ENCODE data around the gene TTC5. TPM values are rescaled to one million over a fixed set of nuclear protein-coding genes. Genes with fewer than 3 reads are reported as not detected.
"Not testable (repeated sequence)": the region's sequence is repeated elsewhere in the genome, so short reads cannot be mapped to it uniquely, and the experiment has no call there.

The TTC5 gene
- total RNA-seq, 4 donors from 2014 or later: 5.5 to 8.6 (median 6.5) TPM

DNA sequence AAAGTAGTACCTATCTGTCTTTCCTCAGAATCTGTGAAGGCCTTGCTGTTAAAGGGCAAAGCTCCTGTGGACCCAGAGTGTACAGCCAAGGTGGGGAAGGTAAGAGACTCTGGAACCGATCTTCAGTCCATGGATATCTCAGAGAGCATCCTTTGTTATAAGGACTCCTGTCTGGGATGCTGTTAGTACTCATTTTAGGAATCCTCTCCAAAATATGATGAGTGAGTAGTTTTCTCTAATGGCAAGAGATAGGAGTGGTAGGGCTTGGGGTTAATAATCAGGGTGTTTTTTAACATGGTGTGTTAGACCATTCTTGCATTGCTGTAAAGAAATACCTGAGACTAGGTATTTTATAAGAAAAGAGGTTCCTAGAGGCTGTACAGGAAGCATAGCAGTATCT, 39.6 kb upstream of the TTC5 start:
- Histone ChIP-seq H3K27me3 (no peaks in the 10 kb centered on the region), H3K4me3 (no peak overlapping the region), H3K36me3 (peaks cover 10 to 54% (median 42%) of the 10 kb centered on the region in 4 donors), H3K4me1 (peaks cover 9 to 15% (median 11%) of the 10 kb centered on the region in 4 donors), H3K9me3 (no peaks in the 10 kb centered on the region), H3K27ac (replicated peaks in 1 of 4) (no peak overlapping the region)
- DNase-seq (ENCODE audit: extremely low spot score): no peak
- 91% methylated on average over 1 of the region's 1 CpG for WGBS
- intact Hi-C loops (cut with DNase I): no loop called here
- TF ChIP-seq, protein P1, sequence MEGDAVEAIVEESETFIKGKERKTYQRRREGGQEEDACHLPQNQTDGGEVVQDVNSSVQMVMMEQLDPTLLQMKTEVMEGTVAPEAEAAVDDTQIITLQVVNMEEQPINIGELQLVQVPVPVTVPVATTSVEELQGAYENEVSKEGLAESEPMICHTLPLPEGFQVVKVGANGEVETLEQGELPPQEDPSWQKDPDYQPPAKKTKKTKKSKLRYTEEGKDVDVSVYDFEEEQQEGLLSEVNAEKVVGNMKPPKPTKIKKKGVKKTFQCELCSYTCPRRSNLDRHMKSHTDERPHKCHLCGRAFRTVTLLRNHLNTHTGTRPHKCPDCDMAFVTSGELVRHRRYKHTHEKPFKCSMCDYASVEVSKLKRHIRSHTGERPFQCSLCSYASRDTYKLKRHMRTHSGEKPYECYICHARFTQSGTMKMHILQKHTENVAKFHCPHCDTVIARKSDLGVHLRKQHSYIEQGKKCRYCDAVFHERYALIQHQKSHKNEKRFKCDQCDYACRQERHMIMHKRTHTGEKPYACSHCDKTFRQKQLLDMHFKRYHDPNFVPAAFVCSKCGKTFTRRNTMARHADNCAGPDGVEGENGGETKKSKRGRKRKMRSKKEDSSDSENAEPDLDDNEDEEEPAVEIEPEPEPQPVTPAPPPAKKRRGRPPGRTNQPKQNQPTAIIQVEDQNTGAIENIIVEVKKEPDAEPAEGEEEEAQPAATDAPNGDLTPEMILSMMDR (IDR thresholded peaks at IDR 0.05): no peak
- no peak for TF ChIP-seq POLR2AphosphoS5 (IDR thresholded peaks at IDR 0.05)
- no peak for TF ChIP-seq EP300 (IDR thresholded peaks at IDR 0.05)
- no peak for TF ChIP-seq POLR2A (IDR thresholded peaks at IDR 0.05; ENCODE audit: low read depth)

DNA sequence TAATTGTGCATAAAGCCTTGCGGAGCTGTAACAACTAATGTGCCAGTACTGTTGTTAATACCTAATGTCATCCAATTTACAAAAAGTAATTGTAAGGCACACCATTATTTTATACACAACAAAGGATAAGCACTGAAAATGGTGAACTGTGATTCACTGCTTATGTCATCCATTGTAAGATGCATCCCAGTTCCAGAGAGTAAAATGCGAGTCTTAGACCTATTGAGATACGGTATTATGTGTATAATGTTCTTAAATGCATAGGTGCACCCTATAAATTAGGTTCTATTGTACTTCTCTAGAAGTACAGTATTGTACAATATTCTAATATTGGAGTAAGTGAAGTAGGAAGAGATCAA, 38.1 kb upstream of the TTC5 start:
- Histone ChIP-seq H3K4me1 (peaks cover 9 to 15% (median 11%) of the 10 kb centered on the region in 4 donors), H3K27me3 (no peaks in the 10 kb centered on the region), H3K36me3 (peaks cover 10 to 39% (median 28%) of the 10 kb centered on the region in 4 donors), H3K4me3 (peak overlapping the region; percentile 57 to 84 (median 66)), H3K27ac (replicated peaks in 1 of 4) (peak overlapping the region; percentile 87 to 95 (median 90)), H3K9me3 (no peaks in the 10 kb centered on the region)
- no peak for TF ChIP-seq EP300 (IDR thresholded peaks at IDR 0.05)
- TF ChIP-seq, protein P1 (IDR thresholded peaks at IDR 0.05): no peak
- no peak for TF ChIP-seq POLR2AphosphoS5 (IDR thresholded peaks at IDR 0.05)
- TF ChIP-seq POLR2A (IDR thresholded peaks at IDR 0.05; ENCODE audit: low read depth): no peak
- WGBS: 2% methylated on average over 3 of the region's 3 CpGs
- intact Hi-C loops (cut with DNase I): loop anchor here (5.0 kb wide), 1 partner anchor 113 kb away; the partner anchor contains the start of gene APEX1
- DNase-seq (ENCODE audit: extremely low spot score): no peak

DNA sequence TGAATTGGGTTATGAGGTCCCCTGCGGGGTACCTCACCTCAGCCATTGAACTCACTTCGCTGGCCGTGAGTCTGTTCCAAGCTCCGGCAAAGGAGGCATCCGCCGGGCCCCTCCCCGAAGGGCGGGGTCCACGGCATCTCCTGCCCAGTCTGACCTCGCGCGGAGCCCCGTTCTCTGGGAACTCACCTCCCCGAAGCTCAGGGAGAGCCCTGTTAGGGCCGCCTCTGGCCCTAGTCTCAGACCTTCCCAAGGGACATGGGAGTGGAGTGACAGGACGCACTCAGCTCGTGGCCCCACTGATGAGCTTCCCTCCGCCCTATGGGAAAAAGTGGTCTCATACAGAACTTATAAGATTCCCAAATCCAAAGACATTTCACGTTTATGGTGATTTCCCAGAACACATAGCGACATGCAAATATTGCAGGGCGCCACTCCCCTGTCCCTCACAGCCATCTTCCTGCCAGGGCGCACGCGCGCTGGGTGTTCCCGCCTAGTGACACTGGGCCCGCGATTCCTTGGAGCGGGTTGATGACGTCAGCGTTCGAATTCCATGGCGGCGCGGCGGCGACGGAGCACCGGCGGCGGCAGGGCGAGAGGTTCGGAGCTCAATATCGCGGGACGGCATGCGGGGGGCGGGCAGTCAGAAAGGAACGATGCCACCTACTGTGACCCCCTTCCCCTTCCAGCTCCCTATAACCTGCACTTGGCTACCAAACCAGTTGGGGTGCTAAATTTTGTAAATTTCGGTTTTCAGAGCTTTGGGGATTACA, 37.5 kb upstream of the TTC5 start, which contains the start of gene PARP2:
TSS of gene PARP2 (plus strand) at position 544 of the 770 bp plus-strand sequence. CDS start at position 551, 7 bp downstream.
- H3K27me3 ChIP-seq: no peaks in the 10 kb centered on the region
- H3K4me1 ChIP-seq: peaks cover 9 to 15% (median 11%) of the 10 kb centered on the region in 4 donors
- peaks cover 7 to 33% (median 22%) of the 10 kb centered on the region in 4 donors for H3K36me3 ChIP-seq
- TF ChIP-seq POLR2AphosphoS5 (IDR thresholded peaks at IDR 0.05) (peak; percentile 97 to 99), EP300 (IDR thresholded peaks at IDR 0.05) (no peak), POLR2A (IDR thresholded peaks at IDR 0.05; ENCODE audit: low read depth) (peak; percentile 98)
- TF ChIP-seq, protein P1 (IDR thresholded peaks at IDR 0.05): no peak
- intact Hi-C loops (cut with DNase I): loop anchor here (5.0 kb wide), 1 partner anchor 114 kb away; the partner anchor contains the start of gene APEX1
- peak within 1 kb of the TSS; percentile 87 to 95 (median 90) for H3K27ac ChIP-seq (replicated peaks in 1 of 4)
- DNase-seq (ENCODE audit: extremely low spot score): peak; percentile 98
- H3K9me3 ChIP-seq: no peaks in the 10 kb centered on the region
- WGBS: 0% methylated on average over 25 of the region's 50 CpGs
- peak within 1 kb of the TSS; percentile 57 to 84 (median 66) for H3K4me3 ChIP-seq

DNA sequence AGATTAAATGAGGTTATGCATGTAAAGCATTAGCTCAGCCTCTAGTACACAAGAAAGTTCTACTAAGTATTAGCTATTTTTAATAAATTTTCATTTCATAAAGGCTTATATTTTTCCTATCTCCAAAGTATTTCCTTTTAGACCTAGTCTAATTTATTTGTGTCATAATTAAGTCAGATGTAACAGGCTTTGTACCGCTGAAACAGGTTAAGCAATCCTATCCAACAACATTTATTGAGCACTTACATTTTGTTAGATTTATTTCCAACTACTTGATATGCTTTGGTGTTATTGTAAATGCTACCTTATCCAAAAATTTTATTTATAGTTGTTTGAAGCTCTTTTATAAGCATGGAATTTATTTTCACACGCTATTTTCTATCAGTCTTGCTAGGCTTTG, 35.9 kb upstream of the TTC5 start:
- peaks cover 0 to 19% (median 10%) of the 10 kb centered on the region in 4 donors for H3K36me3 ChIP-seq
- WGBS: 68% methylated on average over 2 of the region's 2 CpGs
- H3K4me3 ChIP-seq: peak overlapping the region; percentile 57 to 84 (median 66)
- no peak for TF ChIP-seq EP300 (IDR thresholded peaks at IDR 0.05)
- no peak for TF ChIP-seq POLR2AphosphoS5 (IDR thresholded peaks at IDR 0.05)
- TF ChIP-seq POLR2A (IDR thresholded peaks at IDR 0.05; ENCODE audit: low read depth): no peak
- TF ChIP-seq, protein P1 (IDR thresholded peaks at IDR 0.05): no peak
- H3K9me3 ChIP-seq: no peaks in the 10 kb centered on the region
- H3K27me3 ChIP-seq: no peaks in the 10 kb centered on the region
- intact Hi-C loops (cut with DNase I): loop anchor here (5.0 kb wide), 1 partner anchor 116 kb away; the partner anchor contains the start of gene APEX1
- DNase-seq (ENCODE audit: extremely low spot score): no peak
- peaks cover 9 to 15% (median 11%) of the 10 kb centered on the region in 4 donors for H3K4me1 ChIP-seq
- H3K27ac ChIP-seq (replicated peaks in 1 of 4): peak overlapping the region; percentile 87 to 95 (median 90)

DNA sequence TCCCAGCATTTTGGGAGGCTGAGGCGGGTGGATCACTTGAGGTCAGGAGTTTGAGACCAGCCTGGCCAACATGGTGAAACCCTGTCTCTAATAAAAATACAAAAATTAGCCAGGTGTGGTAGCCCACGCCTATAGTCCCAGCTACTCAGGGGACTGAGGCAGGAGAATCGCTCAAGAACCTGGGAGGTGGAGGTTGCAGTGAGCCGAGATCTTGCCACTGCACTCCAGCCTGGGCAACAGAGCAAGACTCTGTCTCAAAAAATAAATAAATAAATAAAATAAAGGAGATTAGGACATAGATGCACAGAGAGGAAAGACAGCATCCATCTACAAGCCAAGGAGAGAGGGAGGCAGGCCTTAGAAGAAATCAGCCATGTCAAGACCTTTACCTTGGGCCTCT, 35.3 kb upstream of the TTC5 start:
- H3K27ac ChIP-seq (replicated peaks in 1 of 4); H3K4me3 ChIP-seq; H3K27me3 ChIP-seq; DNase-seq (ENCODE audit: extremely low spot score); H3K9me3 ChIP-seq: not testable (repeated sequence)
- WGBS: 94% methylated on average over 4 of the region's 4 CpGs
- peaks cover 9 to 15% (median 11%) of the 10 kb centered on the region in 4 donors for H3K4me1 ChIP-seq
- intact Hi-C loops (cut with DNase I): loop anchor here (5.0 kb wide), 1 partner anchor 116 kb away; the partner anchor contains the start of gene APEX1
- H3K36me3 ChIP-seq: peaks cover 0 to 12% (median 5%) of the 10 kb centered on the region in 4 donors
